Endothelial cell of umbilical vein (primary cell): ENCODE data around the gene TPM1. TPM values are rescaled to one million over a fixed set of nuclear protein-coding genes. Genes with fewer than 3 reads are reported as not detected.

Experiments
- BruUV-seq: library from RNA; stranded (reverse); fragments of 400-500 nt; replicated peaks from 2 replicates; lab custom pipeline; 2021; lab: Mats Ljungman, UMichigan
- CTCF ChIA-PET: fragments of 300-600, 350-600 bp; sonication (Branson Sonifier 250); formaldehyde crosslinking; loops from one replicate; lab custom pipeline; 2021; ENCODE audit warnings: antibody characterized with exemption, inconsistent platforms; lab: Charles Lee
- POLR2A ChIA-PET: fragments of 300-600, 350-600 bp; sonication (Branson Sonifier 250); formaldehyde crosslinking; loops from one replicate; lab custom pipeline; 2021; ENCODE audit warnings: antibody characterized with exemption, inconsistent platforms; lab: Charles Lee
- DNase-seq: peaks from one replicate; pipeline ENCODE4 v3.0.0-alpha.2; 2011; ENCODE audit warnings: low read depth, low spot score
- FAIRE-seq: peaks from 2 replicates; lab custom pipeline; 2011; peaks lifted over from hg19 to GRCh38; lab: Jason Lieb, UNC
- H2AFZ ChIP-seq: 2 replicates; pipeline ENCODE4 v1.6.0; 2012; ENCODE audit warnings: low read depth, low read length, control low read depth, inconsistent platforms
- H3K27ac ChIP-seq: 2 replicates; pipeline ENCODE4 v1.5.1; 2011; ENCODE audit warnings: low read depth, mild to moderate bottlenecking, control low read depth, low read length, moderate library complexity; ENCODE audit not compliant: insufficient read depth
- H3K27me3 ChIP-seq, 2 experiments: 2 replicates each; pipeline versions ENCODE4 v1.6.0 to v1.6.1; 2011; ENCODE audit warnings: low read length in 2 of 2, mixed read lengths in 1 of 2; ENCODE audit not compliant: control insufficient read depth in 2 of 2, insufficient read depth in 2 of 2
- H3K36me3 ChIP-seq, 2 experiments: 2 replicates in 1 of 2; 3 replicates in 1 of 2; pipeline ENCODE4 v1.5.1; 2011; ENCODE audit warnings: low read length in 2 of 2, mild to moderate bottlenecking in 1 of 2, moderate library complexity in 1 of 2; ENCODE audit not compliant: control insufficient read depth in 2 of 2, insufficient read depth in 2 of 2; ENCODE audit errors: extremely low read depth in 1 of 2
- H3K4me1 ChIP-seq: 3 replicates; pipeline ENCODE4 v1.5.1; 2011; ENCODE audit warnings: mild to moderate bottlenecking, low read length; ENCODE audit not compliant: control insufficient read depth, insufficient read depth; ENCODE audit errors: extremely low read depth
- H3K4me2 ChIP-seq: 2 replicates; pipeline ENCODE4 v1.6.1; 2011; ENCODE audit warnings: low read length, control low read depth, mixed read lengths; ENCODE audit not compliant: insufficient read depth
- H3K4me3 ChIP-seq, 3 experiments: fragments of 200-600 bp in 1 of 3; sonication (generic), shearing (Covaris generic) in 1 of 3; replicated peaks in 1 of 3; 2 replicates each; pipeline ENCODE4 v1.5.1; 2011 to 2016; ENCODE audit warnings: control low read depth in 3 of 3, low read length in 3 of 3, mild to moderate bottlenecking in 2 of 3, inconsistent platforms in 1 of 3, low read depth in 1 of 3, moderate library complexity in 1 of 3; ENCODE audit not compliant: insufficient read depth in 1 of 3
- H3K79me2 ChIP-seq: 2 replicates; pipeline ENCODE4 v1.6.0; 2012; ENCODE audit warnings: low read length, inconsistent platforms; ENCODE audit not compliant: control insufficient read depth, insufficient read depth
- H3K9ac ChIP-seq: replicated peaks from 2 replicates; pipeline ENCODE3; 2011; ENCODE audit warnings: low read length, control low read depth; ENCODE audit not compliant: insufficient read depth; ENCODE audit errors: extremely low read depth
- H3K9me1 ChIP-seq: replicated peaks from 3 replicates; pipeline ENCODE4 v1.6.0; 2011; ENCODE audit warnings: mild to moderate bottlenecking, low read length; ENCODE audit not compliant: control insufficient read depth, insufficient read depth; ENCODE audit errors: extremely low read depth
- H3K9me3 ChIP-seq: replicated peaks from 2 replicates; pipeline ENCODE4 v1.5.1; 2012; ENCODE audit warnings: low read length, inconsistent platforms; ENCODE audit not compliant: control insufficient read depth, insufficient read depth
- H4K20me1 ChIP-seq: replicated peaks from 2 replicates; pipeline ENCODE3; 2011; ENCODE audit warnings: mild to moderate bottlenecking, low read length; ENCODE audit not compliant: control insufficient read depth, insufficient read depth; ENCODE audit errors: extremely low read depth
- JUN ChIP-seq: IDR thresholded peaks from 2 replicates; pipeline ENCODE4 v1.6.1; 2011; ENCODE audit warnings: borderline replicate concordance, low read depth; ENCODE audit not compliant: insufficient read length, insufficient read depth
- POLR2A ChIP-seq: IDR thresholded peaks from 2 replicates; pipeline ENCODE4 v1.6.1; 2012; ENCODE audit warnings: low read depth, mild to moderate bottlenecking, control low read depth, low read length
- dilution Hi-C: fragments of 300-500 bp; cut with MboI; formaldehyde crosslinking; loops from one replicate; pipeline ENCODE4 v1.15.0; 2019; ENCODE audit warnings: low sequenced_read_pairs; ENCODE audit not compliant: extremely low pct_ligation_motif_present
- intact Hi-C: fragments of 100-400 bp; cut with micrococcal nuclease; formaldehyde crosslinking; loops from one replicate; pipeline ENCODE4 v1.10.0; 2022
- polyA plus RNA-seq, 4 experiments: library from polyadenylated mRNA; depleted of rRNA in 3 of 4; stranded (reverse) in 3 of 4; unstranded in 1 of 4; fragments of >200 nt; gene quantifications; 2 replicates each; pipeline versions ENCODE4 v1.2.1 to v1.2.3, GENCODE V29; 2011 to 2012; ENCODE audit warnings: missing spikeins in 1 of 4
- total RNA-seq: library from RNA; stranded (reverse); gene quantifications from 2 replicates; pipeline ENCODE4 v1.2.3, GENCODE V29; 2021

TPM1 gene
- total and polyA plus RNA-seq, 2 donors (not counting 3 experiments of a cell fraction or from before 2014, with no cell fraction given): 518 to 558 TPM

- Histone ChIP-seq H4K20me1 (no peaks in the 10 kb centered on the region), H3K27ac (no peak overlapping the region), H3K27me3 (no peaks in the 10 kb centered on the region), H3K36me3 (no peaks in the 10 kb centered on the region), H3K4me1 (peaks cover 8% of the 10 kb centered on the region), H3K9me3 (no peaks in the 10 kb centered on the region), H3K4me3 (no peak overlapping the region), H3K79me2 (no peaks in the 10 kb centered on the region), H3K9me1 (no peaks in the 10 kb centered on the region), H3K9ac (no peak overlapping the region), H2AFZ (peak overlapping the region; percentile 45), H3K4me2 (no peak overlapping the region)
- intact Hi-C loops (no loop called here), dilution Hi-C loops (no loop called here)
- ChIA-PET CTCF (interaction anchor here (0.6 to 3.1 kb wide), 7 partner anchors 11 to 306 kb away, joined by 3 to 18 read pairs (median 4); no protein-coding TSS in a partner anchor), POLR2A (interaction anchor here (0.5 kb wide), 1 partner anchor 150 kb away, joined by 5 read pairs; no protein-coding TSS in a partner anchor)
- no peak for FAIRE-seq
- peak; percentile 64 for DNase-seq
- BruUV-seq: no TSS peak
- TF ChIP-seq POLR2A (no peak), JUN (no peak)
Observed at GRCh38 chr15:63088533-63089245, 46.1 kb downstream of the TPM1 start.

- dilution Hi-C loops: no loop called here
- peak; percentile 78 for FAIRE-seq
- no peak overlapping the region for H3K4me2 ChIP-seq
Observed at GRCh38 chr15:63089260-63090043, 46.9 kb downstream of the TPM1 start.

More at GRCh38 chr15:63089260-63090043, 46.9 kb downstream of the TPM1 start:
- TF ChIP-seq POLR2A (no peak), JUN (peak; percentile 19)
- ChIA-PET POLR2A (no interaction called here), CTCF (interaction anchor here (1.0 to 3.1 kb wide), 6 partner anchors 12 to 307 kb away, joined by 3 to 18 read pairs (median 6); no protein-coding TSS in a partner anchor)
- H3K4me3 ChIP-seq: no peak overlapping the region
- H3K9ac ChIP-seq: no peak overlapping the region
- no peaks in the 10 kb centered on the region for H3K27me3 ChIP-seq
- H3K9me3 ChIP-seq: no peaks in the 10 kb centered on the region
- H3K27ac ChIP-seq: no peak overlapping the region
- no peaks in the 10 kb centered on the region for H4K20me1 ChIP-seq
- no peaks in the 10 kb centered on the region for H3K9me1 ChIP-seq
- no TSS peak for BruUV-seq
- H3K4me1 ChIP-seq: peaks cover 8% of the 10 kb centered on the region
- H2AFZ ChIP-seq: peak overlapping the region; percentile 45
- H3K36me3 ChIP-seq: no peaks in the 10 kb centered on the region
- no peaks in the 10 kb centered on the region for H3K79me2 ChIP-seq
- DNase-seq: peak; percentile 60
- intact Hi-C loops: loop anchor here (10.0 kb wide), 1 partner anchor 695 kb away; the partner anchor contains the start of gene TLN2
